ENCODE results near the gene CDH4. TPM values are rescaled to one million over a fixed set of nuclear protein-coding genes. Genes with fewer than 3 reads are reported as not detected.

The CDH4 gene
- total RNA-seq, 1 donor from 2014 or later: not detected

- CTCF ChIA-PET: no interaction called here
- DNase-seq: no peak
- no peak for TF ChIP-seq CTCF (IDR thresholded peaks at IDR 0.05)
- no peaks in the 10 kb centered on the region for H3K4me1 Mint-ChIP-seq
- intact Hi-C loops (cut with micrococcal nuclease): no loop called here
- POLR2A ChIA-PET: no interaction called here
- no peak for ATAC-seq (ENCODE audit: low read depth)
- no peak overlapping the region for H3K27ac Mint-ChIP-seq
- no peaks in the 10 kb centered on the region for H3K27me3 Mint-ChIP-seq
- peaks cover 3% of the 10 kb centered on the region for H3K9me3 Mint-ChIP-seq
- H3K36me3 Mint-ChIP-seq (ENCODE audit: low read depth): no peaks in the 10 kb centered on the region
- no peak overlapping the region for H3K4me3 Mint-ChIP-seq
These were observed 79.5 kb downstream of the CDH4 start for GRCh38 chr20:61331543-61331942.

DNA sequence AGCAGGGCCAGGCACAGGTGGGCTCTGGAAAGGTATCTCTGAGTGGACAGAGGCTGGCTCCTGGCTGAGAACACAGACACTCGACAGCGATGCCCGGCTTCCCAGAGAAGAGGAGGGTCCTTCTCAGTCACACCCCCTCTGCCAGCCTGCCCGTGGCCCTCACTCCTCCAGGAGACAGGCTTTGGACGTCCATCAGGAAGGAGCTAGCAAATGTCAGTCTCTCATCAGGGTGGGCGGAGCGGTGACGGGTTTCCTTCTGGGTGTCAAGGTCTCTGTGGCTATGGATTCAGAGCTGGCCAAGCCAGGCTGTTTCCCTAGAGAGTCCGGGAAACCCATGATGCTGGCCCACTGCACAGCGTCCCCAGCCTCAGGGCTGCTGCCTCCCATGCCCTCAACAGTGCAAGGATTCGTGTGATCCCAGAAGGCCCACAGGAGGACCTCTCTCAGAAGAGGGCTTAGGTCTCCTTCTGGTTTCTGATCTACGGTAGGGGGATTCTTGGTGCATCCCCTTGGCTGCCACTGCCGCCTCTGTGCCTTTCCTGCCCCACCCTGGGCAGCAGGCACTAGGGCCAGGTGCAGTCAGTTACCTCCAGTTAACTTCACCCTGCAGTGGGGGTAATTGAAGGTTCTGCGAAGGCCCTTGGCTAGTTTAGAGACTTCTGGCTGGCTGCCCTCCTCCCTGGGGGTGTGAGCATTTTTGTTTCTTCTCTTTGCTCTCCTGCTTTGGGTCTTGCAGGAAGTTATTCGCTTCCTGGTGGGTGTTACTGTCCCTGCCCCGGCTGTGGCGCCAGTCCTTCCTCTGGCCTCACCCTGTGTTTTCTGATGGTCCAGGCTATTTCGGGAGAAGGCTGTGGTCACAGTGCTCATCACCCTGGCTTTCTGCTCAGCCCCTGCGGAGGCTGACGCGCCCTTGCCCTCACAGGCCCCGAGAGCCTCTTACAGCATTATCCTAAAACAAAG lies 80.2 kb downstream of the CDH4 start:
- Mint-ChIP-seq H3K36me3 (ENCODE audit: low read depth) (no peaks in the 10 kb centered on the region), H3K4me3 (no peak overlapping the region), H3K27ac (no peak overlapping the region), H3K4me1 (no peaks in the 10 kb centered on the region), H3K9me3 (peaks cover 3% of the 10 kb centered on the region), H3K27me3 (no peaks in the 10 kb centered on the region)
- DNase-seq (no peak), ATAC-seq (ENCODE audit: low read depth) (no peak)
- ChIA-PET CTCF (no interaction called here), POLR2A (no interaction called here)
- TF ChIP-seq CTCF (IDR thresholded peaks at IDR 0.05): no peak
- intact Hi-C loops (cut with micrococcal nuclease): no loop called here

DNA sequence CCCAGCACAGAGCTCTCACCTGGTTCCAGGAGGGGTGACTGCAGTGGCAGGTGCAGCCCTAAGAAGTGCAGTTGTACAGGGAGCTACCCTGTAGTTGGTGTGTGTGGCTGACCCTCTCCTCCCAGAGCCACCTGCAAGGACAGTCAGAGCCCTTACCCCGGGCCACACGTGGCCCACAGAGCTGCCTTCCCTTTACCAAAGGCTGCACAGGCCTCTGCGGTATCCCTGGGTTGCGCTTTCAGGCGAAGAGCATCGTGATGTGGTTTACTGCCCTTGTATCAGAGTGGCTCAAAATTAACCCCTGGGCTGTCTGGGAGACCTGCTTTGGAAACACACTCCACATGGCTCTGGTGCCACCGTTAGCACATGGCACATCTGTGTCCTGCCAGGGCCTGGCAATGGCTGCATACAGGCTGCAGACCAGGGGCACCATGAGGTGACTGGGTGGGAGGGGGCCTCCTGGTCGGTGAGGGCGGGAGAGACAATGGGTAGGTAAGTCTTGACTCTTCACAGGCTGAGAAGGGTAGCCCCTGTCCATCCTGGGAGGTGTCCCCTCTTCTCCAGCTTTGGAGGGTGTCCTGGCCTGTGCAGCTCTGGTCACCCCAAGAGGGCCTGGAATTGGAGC lies 81.5 kb downstream of the CDH4 start:
- DNase-seq: no peak
- no peak for TF ChIP-seq CTCF (IDR thresholded peaks at IDR 0.05)
- intact Hi-C loops (cut with micrococcal nuclease): no loop called here
- no peaks in the 10 kb centered on the region for H3K36me3 Mint-ChIP-seq (ENCODE audit: low read depth)
- ATAC-seq (ENCODE audit: low read depth): no peak
- no peaks in the 10 kb centered on the region for H3K27me3 Mint-ChIP-seq
- POLR2A ChIA-PET: no interaction called here
- H3K9me3 Mint-ChIP-seq: no peaks in the 10 kb centered on the region
- H3K27ac Mint-ChIP-seq: no peak overlapping the region
- H3K4me1 Mint-ChIP-seq: no peaks in the 10 kb centered on the region
- no peak overlapping the region for H3K4me3 Mint-ChIP-seq
- CTCF ChIA-PET: no interaction called here

DNA sequence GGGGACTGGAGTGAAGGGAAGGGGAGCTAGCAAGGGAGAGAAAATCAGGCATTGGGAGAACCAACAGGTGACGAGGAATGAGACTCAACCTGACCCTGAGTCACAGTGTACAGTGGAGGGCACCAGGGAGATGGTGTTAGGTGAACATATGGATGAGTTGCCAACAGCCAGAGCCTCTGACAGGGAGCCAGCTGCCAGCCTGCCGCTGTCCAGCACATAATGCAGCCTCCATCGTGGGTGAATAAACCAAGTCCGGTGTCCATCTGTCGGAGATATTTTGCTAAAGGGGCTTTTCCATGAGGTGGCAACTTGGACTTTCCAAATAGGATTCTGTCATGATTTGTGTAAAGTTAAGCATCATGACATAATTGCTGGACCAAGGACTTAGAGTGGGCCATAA lies 88.1 kb downstream of the CDH4 start:
- H3K4me3 Mint-ChIP-seq: no peak overlapping the region
- H3K9me3 Mint-ChIP-seq: peaks cover 2% of the 10 kb centered on the region
- H3K27ac Mint-ChIP-seq: no peak overlapping the region
- H3K36me3 Mint-ChIP-seq (ENCODE audit: low read depth): no peaks in the 10 kb centered on the region
- H3K4me1 Mint-ChIP-seq: no peaks in the 10 kb centered on the region
- no peak for TF ChIP-seq CTCF (IDR thresholded peaks at IDR 0.05)
- DNase-seq (no peak), ATAC-seq (ENCODE audit: low read depth) (no peak)
- ChIA-PET CTCF (no interaction called here), POLR2A (no interaction called here)
- intact Hi-C loops (cut with micrococcal nuclease): no loop called here
- H3K27me3 Mint-ChIP-seq: no peaks in the 10 kb centered on the region

GRCh38 chr20:61341605-61342004 lies 89.5 kb downstream of the CDH4 start:
- no peak overlapping the region for H3K4me3 Mint-ChIP-seq
- H3K27me3 Mint-ChIP-seq: no peaks in the 10 kb centered on the region
- H3K36me3 Mint-ChIP-seq (ENCODE audit: low read depth): no peaks in the 10 kb centered on the region
- POLR2A ChIA-PET: no interaction called here
- CTCF ChIA-PET: no interaction called here
- DNase-seq (no peak), ATAC-seq (ENCODE audit: low read depth) (no peak)
- no peak overlapping the region for H3K27ac Mint-ChIP-seq
- H3K4me1 Mint-ChIP-seq: no peaks in the 10 kb centered on the region
- intact Hi-C loops (cut with micrococcal nuclease): no loop called here
- TF ChIP-seq CTCF (IDR thresholded peaks at IDR 0.05): no peak
- H3K9me3 Mint-ChIP-seq: peaks cover 2% of the 10 kb centered on the region

All from activated B cell treated with CpG ODN at 0.5 μM for 24 hours (primary cell).